CD4-positive, alpha-beta memory T cell (primary cell): ENCODE data around the gene NDUFS8. TPM values are rescaled to one million over a fixed set of nuclear protein-coding genes. Genes with fewer than 3 reads are reported as not detected.
A peak's percentile ranks its signal among the peaks of the same experiment; 100 is the strongest.
"Not testable (repeated sequence)": the region's sequence is repeated elsewhere in the genome, so short reads cannot be mapped to it uniquely, and the experiment has no call there.

ENCODE experiments used
- CTCF ChIA-PET: fragments of 350-600 bp; sonication (Branson Sonifier 250); formaldehyde crosslinking; loops from one replicate; lab custom pipeline; 2021; ENCODE audit warnings: inconsistent platforms; ENCODE audit not compliant: partially characterized antibody; lab: Charles Lee
- POLR2A ChIA-PET: fragments of 350-600 bp; sonication (Branson Sonifier 250); formaldehyde crosslinking; loops from one replicate; lab custom pipeline; 2021; ENCODE audit not compliant: partially characterized antibody; lab: Charles Lee
- DNase-seq, 5 donors: peaks; one replicate each; pipeline versions ENCODE4 v3.0.0 to v3.0.0-alpha.2; 2020 to 2022; ENCODE audit warnings: mixed read lengths in 1 of 5
- H3K27ac ChIP-seq: one replicate; pipeline ENCODE4 v1.7.0; 2013; ENCODE audit warnings: low read depth, low read length
- H3K27me3 ChIP-seq: 2 replicates; pipeline ENCODE4 v1.7.0; 2013; ENCODE audit warnings: mild to moderate bottlenecking, low read length, moderate library complexity; ENCODE audit not compliant: insufficient read depth
- H3K36me3 ChIP-seq: 2 replicates; pipeline ENCODE4 v1.7.0; 2013; ENCODE audit warnings: mild to moderate bottlenecking, low read length, moderate library complexity; ENCODE audit not compliant: insufficient read depth
- H3K4me1 ChIP-seq: 2 replicates; pipeline ENCODE4 v1.7.0; 2013; ENCODE audit warnings: mild to moderate bottlenecking, low read length, moderate library complexity; ENCODE audit not compliant: insufficient read depth
- H3K4me3 ChIP-seq, 2 donors: one replicate each; pipeline ENCODE4 v1.7.0; 2013; ENCODE audit warnings: low read length in 2 of 2, mild to moderate bottlenecking in 1 of 2
- H3K9me3 ChIP-seq, 2 donors: one replicate each; pipeline ENCODE4 v1.7.0; 2013; ENCODE audit warnings: low read length in 2 of 2, control low read depth in 1 of 2; ENCODE audit not compliant: control insufficient read depth in 1 of 2
- H3K27ac Mint-ChIP-seq, 7 donors: one replicate each; pipeline ENCODE4 v1.8.0; 2020 to 2021; ENCODE audit warnings: mixed read lengths in 7 of 7, mild to moderate bottlenecking in 6 of 7, inconsistent platforms in 3 of 7, moderate library complexity in 3 of 7
- H3K27me3 Mint-ChIP-seq, 2 donors: one replicate each; pipeline ENCODE4 v1.8.0; 2020 to 2021; ENCODE audit warnings: mixed read lengths in 2 of 2
- H3K36me3 Mint-ChIP-seq, 2 donors: one replicate each; pipeline ENCODE4 v1.8.0; 2020 to 2021; ENCODE audit warnings: mixed read lengths in 2 of 2, inconsistent platforms in 1 of 2, mild to moderate bottlenecking in 1 of 2
- H3K4me1 Mint-ChIP-seq, 4 donors: one replicate each; pipeline ENCODE4 v1.8.0; 2020 to 2021; ENCODE audit warnings: mixed read lengths in 4 of 4, mild to moderate bottlenecking in 1 of 4
- H3K4me3 Mint-ChIP-seq, 8 donors: one replicate each; pipeline ENCODE4 v1.8.0; 2020 to 2021; ENCODE audit warnings: mixed read lengths in 8 of 8, mild to moderate bottlenecking in 7 of 8, moderate library complexity in 6 of 8, inconsistent platforms in 3 of 8
- H3K9me3 Mint-ChIP-seq, 8 donors: one replicate each; pipeline ENCODE4 v1.8.0; 2020 to 2021; ENCODE audit warnings: mixed read lengths in 8 of 8, mild to moderate bottlenecking in 5 of 8, inconsistent platforms in 3 of 8, moderate library complexity in 1 of 8
- intact Hi-C: fragments of 100-400 bp; cut with micrococcal nuclease; formaldehyde crosslinking; loops from one replicate; pipeline ENCODE4 v1.15.1; 2023
- polyA plus RNA-seq, 2 donors: library from polyadenylated mRNA; unstranded; fragments of 300-500 nt; fragmentation: Illumina TruSeq; gene quantifications; one replicate each; pipeline ENCODE4 v1.2.3, GENCODE V29; 2021
- total RNA-seq, 2 experiments: library from RNA; stranded (reverse); gene quantifications; one replicate each; pipeline ENCODE4 v1.2.3, GENCODE V29; 2021

Gene NDUFS8
- total RNA-seq, result 10 to 100 TPM; 70.0 to 79.3 TPM
- 100 to 1,000 TPM; 140 to 143 TPM for polyA plus RNA-seq

DNA sequence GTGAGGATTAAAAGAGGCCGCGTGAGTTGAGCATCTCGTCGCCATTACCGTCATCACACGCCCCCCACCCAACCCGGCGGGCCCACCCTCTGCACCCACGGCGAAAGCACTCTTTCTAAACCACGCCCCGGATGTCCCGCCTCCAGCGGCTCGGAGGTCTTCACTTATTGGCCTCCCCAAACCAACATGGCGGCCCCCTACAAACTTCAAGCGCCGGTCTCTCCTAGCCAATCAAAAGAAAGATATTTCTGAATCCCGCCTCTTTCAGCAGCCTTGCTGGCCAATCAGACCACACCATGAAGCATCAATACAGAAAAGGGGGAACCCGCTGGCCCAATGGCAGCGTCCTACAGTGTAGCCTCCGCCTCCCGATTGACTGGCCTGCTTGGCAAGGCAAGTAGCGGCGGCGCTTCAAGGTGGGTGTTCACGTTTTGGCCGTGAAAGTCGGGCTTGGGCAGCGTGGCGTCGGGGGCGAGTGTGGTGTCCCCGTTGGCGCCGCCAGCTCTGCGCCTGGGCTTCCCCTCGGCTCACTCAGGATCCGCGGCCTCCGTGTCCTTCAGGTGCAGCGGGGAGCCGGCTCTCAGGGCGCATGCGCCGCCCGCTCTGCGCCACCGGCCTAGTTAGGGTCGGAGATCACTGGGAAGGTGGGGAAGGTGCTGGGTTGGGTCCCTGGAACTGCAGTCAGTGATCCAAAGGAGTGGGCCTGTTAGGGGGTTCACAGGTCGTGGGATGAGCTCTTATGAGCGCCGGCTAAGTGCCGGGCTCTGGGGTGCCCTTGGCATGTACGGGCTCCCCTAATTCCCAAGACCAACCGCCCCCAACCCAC, at the start of gene NDUFS8:
Gene NDUFS8, plus strand, starts transcription at position 364 of the 826 bp plus-strand sequence. CDS start 1,471 bp downstream, outside the sequence.
- ChIA-PET POLR2A (interaction anchor here (0.6 to 2.5 kb wide), 2 partner anchors 10 to 1066 kb away, joined by 3 to 34 read pairs; partner anchors contain the start of gene TCIRG1), CTCF (interaction anchor here (1.2 kb wide), 1 partner anchor 10 kb away, joined by 3 read pairs; no protein-coding TSS in a partner anchor)
- Histone ChIP-seq H3K27me3 (no peaks in the 10 kb centered on the region), H3K9me3 (no peaks in the 10 kb centered on the region), H3K36me3 (peaks cover 13% of the 10 kb centered on the region), H3K4me3 (peak within 1 kb of the TSS; percentile 77 to 88), H3K4me1 (peaks cover 20% of the 10 kb centered on the region), H3K27ac (peak within 1 kb of the TSS; percentile 88)
- Mint-ChIP-seq H3K9me3 (no peaks in the 10 kb centered on the region), H3K4me3 (peak within 1 kb of the TSS; percentile 94 to 99 (median 97)), H3K4me1 (peaks cover 10 to 29% (median 16%) of the 10 kb centered on the region in 4 donors), H3K27ac (peak within 1 kb of the TSS; percentile 85 to 98 (median 94)), H3K36me3 (peaks cover 0 to 13% of the 10 kb centered on the region in 2 donors), H3K27me3 (peaks cover 0 to 5% of the 10 kb centered on the region in 2 donors)
- intact Hi-C loops, result loop anchor here (1.0 to 10.0 kb wide), 3 partner anchors 9 to 174 kb away; partner anchors contain the start of genes TCIRG1 and UNC93B1
- DNase-seq, result peak; percentile 96 to 99 (median 98)

DNA sequence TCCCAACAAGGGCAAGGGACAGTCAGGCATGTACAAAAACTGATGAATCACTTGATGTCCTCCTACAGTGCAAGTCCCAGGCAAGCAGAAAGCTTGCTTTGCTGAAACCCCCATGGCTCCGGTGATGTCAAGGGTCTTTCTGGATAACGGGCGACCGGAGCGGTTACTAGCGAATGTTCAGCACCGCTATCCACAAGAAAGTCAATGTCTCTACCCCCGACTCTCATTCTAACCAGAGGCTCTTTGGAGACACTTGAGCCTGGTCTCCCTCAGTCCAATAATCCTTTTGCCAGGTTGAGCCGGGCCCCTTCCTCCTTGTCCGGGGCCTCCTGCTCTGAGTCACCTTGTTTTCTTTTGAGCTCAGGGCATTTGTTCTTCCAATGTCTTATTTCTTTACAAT, 49.3 kb upstream of the NDUFS8 start:
- H3K4me1 ChIP-seq, H3K4me3 ChIP-seq, intact Hi-C loops, CTCF ChIA-PET, H3K27ac ChIP-seq, H3K36me3 ChIP-seq, H3K9me3 Mint-ChIP-seq, H3K4me1 Mint-ChIP-seq, H3K4me3 Mint-ChIP-seq, H3K27me3 ChIP-seq, H3K9me3 ChIP-seq, DNase-seq, H3K27ac Mint-ChIP-seq, POLR2A ChIA-PET, H3K36me3 Mint-ChIP-seq: not testable (repeated sequence)
- H3K27me3 Mint-ChIP-seq, result peaks cover 0 to 11% of the 10 kb centered on the region in 2 donors

DNA sequence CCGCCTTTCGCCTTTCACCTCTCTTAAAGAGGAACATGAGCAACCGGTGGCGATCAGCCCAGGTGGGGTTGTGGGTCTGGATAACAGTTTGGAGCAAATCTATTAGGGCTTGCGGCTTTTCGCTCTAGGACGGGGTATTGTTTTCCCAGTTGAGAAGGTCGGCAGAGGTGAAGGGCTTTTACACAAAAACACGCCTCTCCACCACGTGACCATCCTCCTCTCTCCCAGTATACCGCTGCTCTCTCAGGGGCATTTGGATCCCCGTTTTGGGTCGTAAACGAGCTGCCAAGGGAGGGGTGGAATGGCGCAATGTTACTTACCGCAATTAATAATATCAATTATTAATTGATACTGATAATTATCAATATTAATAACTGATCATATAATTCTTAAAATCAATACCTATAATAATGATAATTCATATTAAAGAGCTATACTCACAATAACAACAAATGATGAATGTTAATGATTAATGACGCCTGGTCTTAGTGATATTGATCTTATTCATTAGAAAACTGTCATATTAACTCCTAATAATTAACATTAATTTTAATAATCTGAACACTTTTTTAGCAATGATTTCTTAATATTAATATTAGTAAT, 48.1 kb upstream of the NDUFS8 start:
- H3K27me3 ChIP-seq, H3K27ac ChIP-seq, CTCF ChIA-PET, H3K36me3 ChIP-seq, H3K27ac Mint-ChIP-seq, H3K4me1 ChIP-seq, H3K4me3 Mint-ChIP-seq, H3K36me3 Mint-ChIP-seq, H3K4me1 Mint-ChIP-seq, intact Hi-C loops, H3K9me3 ChIP-seq, H3K27me3 Mint-ChIP-seq, H3K9me3 Mint-ChIP-seq, POLR2A ChIA-PET, H3K4me3 ChIP-seq, DNase-seq: not testable (repeated sequence)

DNA sequence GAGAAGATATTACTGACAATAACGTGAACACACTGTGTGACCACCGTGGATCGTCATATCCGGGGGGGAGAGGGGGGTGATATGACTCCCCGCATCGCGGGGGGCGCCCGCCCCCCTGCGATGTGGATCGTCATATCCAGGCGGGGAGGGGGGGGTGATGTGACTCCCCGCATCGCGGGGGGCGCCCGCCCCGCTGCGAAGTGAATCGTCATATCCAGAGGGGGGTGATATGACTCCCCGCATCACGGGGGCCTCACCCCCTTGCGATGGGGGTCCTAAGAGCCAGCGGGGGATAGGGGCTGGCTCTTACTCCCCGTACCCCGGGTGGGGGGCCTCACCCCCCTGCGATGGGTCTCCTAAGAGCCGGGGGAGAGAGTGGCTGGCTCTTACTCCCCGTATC, 46.5 kb upstream of the NDUFS8 start:
- no peak overlapping the region for H3K27ac Mint-ChIP-seq

DNA sequence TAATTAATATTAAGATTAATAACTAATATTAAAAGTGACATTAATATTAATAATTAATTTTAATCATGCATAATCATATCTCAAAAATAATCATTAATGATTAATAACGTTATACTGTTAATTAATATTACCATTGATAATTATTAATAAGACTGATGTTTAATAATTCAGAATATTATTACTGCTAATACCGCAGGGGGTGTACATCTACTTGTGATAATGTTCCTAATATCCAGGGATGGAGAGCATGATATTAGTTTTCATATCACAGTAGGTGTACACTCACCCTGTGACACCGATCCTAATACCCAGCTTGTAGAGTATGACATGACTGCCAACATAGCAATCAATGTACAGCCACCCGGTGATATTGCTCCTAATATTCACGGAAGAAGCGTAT, 45.2 kb upstream of the NDUFS8 start:
- POLR2A ChIA-PET, H3K36me3 ChIP-seq, H3K27me3 ChIP-seq, H3K36me3 Mint-ChIP-seq, H3K4me1 Mint-ChIP-seq, H3K4me3 Mint-ChIP-seq, H3K27me3 Mint-ChIP-seq, DNase-seq, CTCF ChIA-PET, H3K9me3 ChIP-seq, H3K9me3 Mint-ChIP-seq, intact Hi-C loops, H3K27ac ChIP-seq, H3K4me3 ChIP-seq, H3K4me1 ChIP-seq, H3K27ac Mint-ChIP-seq: not testable (repeated sequence)

More for the DNA sequence above, 46.5 kb upstream of the NDUFS8 start:
- Histone ChIP-seq H3K27ac (no peak overlapping the region), H3K9me3 (no peaks in the 10 kb centered on the region), H3K4me3 (no peak overlapping the region), H3K36me3 (no peaks in the 10 kb centered on the region), H3K4me1 (no peaks in the 10 kb centered on the region), H3K27me3 (no peaks in the 10 kb centered on the region)
- Mint-ChIP-seq H3K4me1 (no peaks in the 10 kb centered on the region), H3K4me3 (no peak overlapping the region), H3K27me3 (peaks cover 0 to 2% of the 10 kb centered on the region in 2 donors), H3K36me3 (no peaks in the 10 kb centered on the region), H3K9me3 (no peaks in the 10 kb centered on the region)
- ChIA-PET POLR2A (no interaction called here), CTCF (no interaction called here)
- no peak for DNase-seq
- intact Hi-C loops, result no loop called here

DNA sequence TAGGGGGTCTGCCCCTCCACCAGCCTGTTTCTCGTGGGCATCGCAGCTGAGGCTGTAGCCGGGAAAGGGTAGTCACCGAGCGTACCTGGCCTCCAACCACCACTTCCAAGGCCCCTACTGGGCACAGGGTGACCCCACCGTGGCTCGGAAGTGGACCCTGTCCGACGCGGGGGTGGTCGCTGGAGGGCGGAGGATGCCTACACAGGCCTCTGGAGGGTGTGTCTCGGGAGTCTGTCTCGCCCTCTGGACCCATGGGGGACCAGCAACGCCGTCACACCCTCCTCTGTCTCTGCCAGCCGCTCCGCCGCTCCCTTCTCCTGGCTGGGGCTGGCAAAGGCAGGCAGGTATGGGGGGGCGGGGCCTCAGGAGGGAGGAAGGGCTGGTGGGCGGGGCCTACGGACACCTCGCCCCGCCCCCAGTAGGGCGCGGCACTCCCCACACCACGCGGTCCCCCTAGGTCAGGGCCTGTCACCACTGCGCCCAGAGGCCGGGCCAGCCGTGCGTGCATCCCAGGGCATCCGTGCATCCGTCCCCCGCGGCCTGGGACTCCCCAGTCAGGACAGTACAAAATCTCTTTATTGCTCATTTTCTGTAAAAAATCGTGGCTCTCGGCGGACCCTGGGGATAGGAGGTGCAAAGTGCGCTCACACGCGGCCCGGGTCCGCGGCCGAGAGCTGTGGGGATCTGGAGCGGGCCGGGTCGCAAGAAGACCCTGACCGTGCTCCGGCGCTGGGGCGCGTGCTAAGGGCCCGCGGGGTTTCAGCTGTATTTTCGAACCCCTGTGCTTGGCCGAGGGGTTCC, 39.7 kb upstream of the NDUFS8 start:
- POLR2A ChIA-PET, H3K27me3 Mint-ChIP-seq, intact Hi-C loops: not testable (repeated sequence)

More for the DNA sequence above, 39.7 kb upstream of the NDUFS8 start:
- H3K4me3 Mint-ChIP-seq, H3K27ac Mint-ChIP-seq, CTCF ChIA-PET, H3K36me3 ChIP-seq, H3K9me3 ChIP-seq, DNase-seq, H3K4me1 Mint-ChIP-seq, H3K27me3 ChIP-seq, H3K9me3 Mint-ChIP-seq, H3K4me1 ChIP-seq, H3K36me3 Mint-ChIP-seq, H3K27ac ChIP-seq, H3K4me3 ChIP-seq: not testable (repeated sequence)
